HuH-7.5 (cell line): ENCODE results near the gene CACNA2D4.

Experiments
- DNase-seq: peaks from one replicate; pipeline ENCODE4 v3.0.0; 2011; ENCODE audit warnings: low spot score

Gene CACNA2D4

DNA sequence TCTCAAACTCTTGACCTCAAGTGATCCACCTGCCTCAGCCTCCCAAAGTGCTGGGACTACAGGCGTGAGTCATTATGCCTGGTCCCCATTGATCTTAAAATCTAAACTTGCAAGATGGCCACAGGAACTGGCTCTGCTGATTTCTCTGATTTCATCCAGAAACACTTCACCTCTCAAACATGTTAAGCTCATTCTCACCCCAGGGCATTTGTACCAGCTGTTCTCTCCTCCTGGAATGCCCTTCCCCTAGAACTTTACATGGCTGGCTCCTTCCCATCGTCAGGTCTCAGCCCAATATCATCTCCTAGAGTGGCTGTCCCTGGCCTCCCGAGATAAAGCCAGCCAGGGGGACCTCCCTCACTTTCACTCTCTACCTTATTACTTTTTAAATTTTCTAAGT, 103.3 kb downstream of the CACNA2D4 start:
- no peak for DNase-seq

DNA sequence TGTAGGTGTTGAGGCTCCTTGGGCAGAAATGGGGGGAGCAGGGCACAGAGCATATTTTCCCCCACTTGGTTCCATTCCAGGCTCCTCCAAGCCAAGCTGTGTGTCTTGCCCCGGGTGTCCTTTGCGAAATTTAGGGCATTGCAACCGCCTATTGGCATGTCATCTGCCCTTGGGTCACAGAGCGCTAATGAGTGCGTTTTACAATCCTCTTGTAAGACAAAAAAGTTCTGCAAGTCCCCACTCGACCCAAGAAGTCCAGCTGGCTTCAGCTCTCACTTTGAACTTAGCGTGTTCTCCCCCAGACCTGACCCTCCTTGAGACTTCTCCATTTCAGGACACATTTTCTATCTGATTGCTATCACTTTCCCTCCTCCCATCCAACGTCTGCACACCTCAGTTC, 104.2 kb downstream of the CACNA2D4 start:
- no peak for DNase-seq

DNA sequence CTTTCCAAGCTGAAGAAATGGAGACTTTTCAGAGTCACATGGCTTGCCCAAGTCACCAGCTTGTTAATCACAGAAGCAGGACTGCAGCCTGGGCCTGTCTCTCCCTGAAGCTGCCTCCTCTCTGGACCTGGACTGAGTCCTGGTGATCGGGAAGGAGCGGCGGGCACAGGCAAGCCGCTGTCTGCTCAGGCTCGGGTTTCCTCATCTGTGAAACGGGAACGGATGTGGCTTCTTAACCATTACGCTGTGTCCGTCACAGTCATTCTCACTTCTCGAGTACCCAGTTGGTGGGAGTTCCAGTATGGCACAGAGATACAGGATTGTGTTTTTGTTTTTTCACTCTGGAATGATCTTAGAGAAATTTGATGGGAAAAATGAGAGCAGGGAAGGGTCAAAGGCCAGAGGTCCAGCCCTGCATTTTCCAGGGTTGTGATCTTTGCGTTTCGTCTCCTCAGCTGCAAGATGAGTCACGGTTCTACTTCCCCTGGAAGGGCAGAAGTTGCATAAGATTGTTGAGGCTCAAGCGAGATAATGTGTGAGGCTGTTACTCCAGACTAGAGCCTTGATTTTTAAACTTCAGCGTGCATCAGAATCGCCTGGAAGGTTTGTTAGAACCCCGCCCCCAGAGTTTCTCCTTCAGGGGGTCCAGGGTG, 105.7 kb downstream of the CACNA2D4 start:
- no peak for DNase-seq

DNA sequence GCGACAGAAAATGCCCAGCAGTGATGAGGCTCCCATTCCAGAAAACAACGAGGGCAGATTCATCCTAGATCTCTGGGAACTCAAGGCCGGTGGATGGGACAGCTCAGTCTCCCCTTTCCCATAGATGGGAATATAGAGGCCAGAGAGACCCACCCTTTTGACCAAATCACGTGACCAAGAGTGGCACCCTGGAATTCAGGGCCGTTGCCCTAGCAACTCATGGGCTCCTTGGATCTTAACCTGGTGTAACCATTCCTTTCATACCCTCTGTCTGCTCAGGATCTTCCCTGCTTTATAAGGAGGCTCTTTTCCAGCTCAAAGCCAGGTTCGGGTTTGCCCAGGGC, 106.5 kb downstream of the CACNA2D4 start:
- DNase-seq, result no peak

DNA sequence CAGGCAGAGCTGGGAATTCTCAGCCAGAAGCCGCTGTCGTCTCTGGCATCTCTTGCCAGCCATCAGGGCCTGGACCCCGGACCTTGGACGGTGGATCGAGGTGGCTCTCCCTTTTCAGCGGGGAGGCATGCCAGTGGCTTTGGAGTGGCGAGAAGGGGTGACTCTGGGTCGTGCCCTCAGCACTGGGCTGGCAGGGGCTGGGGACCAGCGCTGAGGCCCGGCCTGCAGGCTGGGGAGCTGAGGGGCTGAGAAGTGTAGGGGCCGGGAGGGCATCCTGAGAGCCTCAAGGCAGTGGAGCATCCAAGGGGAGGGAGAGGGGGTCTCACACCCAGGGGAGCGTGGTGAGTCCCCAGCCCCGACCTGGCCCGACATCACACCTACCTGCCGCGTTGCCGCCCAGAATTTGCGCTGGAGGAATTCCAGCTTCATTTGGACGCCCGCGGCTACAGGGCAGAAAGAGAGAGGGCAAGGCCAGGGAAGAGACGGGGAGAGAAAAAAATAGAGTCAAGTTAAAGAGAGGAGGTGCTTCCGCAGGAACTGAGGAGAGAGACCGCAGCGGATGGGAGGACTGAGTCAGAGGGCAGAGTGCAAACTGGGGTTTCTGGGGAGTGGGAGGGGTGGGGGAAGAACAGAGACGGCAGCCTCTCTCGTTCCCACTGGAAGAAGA, 107.0 kb downstream of the CACNA2D4 start:
- no peak for DNase-seq

DNA sequence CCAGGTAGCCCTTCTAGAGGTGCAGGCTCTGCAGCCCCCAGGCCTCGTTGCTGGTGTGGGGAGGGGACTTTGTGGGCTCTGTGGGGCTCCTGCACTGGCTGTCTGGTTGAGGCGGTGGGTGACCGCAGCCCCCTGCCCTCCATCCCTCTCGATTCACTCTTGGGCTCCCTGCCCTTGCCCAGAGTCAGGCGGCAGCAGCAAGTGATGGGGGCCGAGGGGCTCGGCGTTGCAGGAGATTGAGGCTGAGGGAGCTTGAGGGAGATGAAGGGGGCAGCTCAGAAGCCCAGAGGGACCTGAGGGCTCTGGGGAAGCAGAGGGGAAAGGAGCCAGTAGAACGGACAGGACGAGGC, 107.5 kb downstream of the CACNA2D4 start:
- no peak for DNase-seq

DNA sequence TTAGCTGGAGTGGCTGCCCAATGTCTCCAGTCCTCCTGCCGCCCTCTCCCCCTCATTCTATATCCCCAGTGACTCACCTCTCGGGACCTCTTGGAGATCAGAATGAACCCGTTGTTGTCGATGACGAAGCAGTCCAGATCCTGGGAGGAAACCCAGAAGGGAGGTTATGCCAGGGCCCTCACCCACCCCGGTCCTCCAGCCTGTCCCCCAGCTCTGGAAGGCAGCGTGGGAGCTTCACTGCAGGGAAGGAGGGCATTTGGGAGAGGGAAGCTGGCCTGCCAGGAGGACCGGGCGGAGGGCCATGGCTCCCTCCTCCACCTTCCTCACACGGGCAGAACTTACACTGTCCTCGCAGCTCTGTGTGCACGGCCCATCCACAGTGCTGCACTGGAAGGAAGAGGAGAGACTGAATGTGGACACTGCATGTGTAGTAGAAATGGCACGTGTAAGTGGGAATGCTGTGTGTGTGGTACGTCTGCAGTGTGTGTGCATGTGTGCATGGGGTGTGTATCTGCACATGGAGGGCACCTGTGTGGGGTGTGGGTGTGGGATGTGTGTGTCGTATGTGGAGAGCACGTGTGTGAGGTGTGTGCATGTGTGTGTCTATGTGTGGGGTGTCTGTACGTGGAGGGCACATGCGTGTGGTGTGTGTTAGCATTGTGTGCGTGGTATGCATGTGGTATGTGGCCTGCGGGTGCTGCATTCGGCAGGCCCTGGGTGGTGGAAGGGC, 108.1 kb downstream of the CACNA2D4 start:
- DNase-seq, result no peak

DNA sequence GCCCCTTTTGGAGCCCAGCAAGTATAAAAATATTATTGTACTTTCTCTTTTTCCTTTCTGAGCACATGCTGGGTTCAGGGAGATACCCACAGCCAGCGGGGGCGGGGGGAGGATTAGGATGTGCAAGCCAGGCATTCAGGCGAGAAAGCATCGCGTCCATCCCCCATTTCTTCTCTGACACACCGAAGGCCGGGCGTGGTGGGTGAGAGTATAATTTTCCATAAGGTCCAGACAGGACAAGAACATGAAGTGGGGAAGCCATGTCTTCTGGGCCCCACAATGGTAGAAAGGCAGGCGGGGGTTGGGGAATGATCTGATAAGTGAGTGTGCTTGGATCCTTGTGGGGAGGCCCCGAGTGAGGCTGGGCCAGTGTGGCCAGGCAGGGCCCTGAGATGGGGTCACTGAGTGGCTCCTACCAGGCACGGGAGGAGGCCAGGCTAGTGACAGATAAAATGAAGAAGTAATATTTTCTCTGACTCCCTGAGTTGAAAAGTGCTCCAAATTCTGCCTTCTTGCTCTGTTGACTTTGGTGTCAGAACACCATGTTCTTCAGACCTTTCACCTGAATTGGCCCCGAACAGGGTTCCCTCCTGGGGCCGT, 108.8 kb downstream of the CACNA2D4 start:
- no peak for DNase-seq

DNA sequence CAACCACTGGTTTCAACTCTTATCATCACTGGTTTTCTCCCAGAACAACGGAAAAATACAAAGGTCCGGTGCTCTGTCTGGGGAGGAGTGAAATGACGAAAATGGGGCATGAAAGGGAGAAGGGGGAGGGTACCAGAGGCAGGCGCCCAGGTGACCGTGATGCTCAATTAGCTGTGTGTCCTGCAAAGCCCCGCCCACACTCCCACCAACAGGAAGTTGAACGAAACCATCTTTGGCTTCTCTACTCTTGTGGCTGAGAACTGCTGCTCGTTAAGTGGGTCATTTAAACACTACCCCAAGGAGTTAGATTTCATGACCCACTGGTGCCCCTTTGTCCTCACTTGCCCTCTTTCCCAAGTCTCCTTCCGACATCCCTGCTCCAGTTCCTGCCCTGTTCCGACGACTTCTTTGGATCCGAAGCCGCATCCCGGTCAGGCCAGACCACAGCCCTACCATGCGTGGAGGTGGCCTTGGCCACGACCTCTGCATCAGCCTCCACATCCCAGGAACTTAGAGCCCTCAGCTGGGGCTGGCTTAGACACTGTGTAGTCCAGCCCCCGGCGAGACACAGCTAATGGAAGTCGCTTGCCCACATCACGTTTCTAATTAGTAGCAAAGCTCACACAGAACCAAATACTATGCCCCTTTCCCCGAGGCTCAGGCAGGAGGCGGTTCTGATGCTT, 109.5 kb downstream of the CACNA2D4 start:
- DNase-seq, result no peak

DNA sequence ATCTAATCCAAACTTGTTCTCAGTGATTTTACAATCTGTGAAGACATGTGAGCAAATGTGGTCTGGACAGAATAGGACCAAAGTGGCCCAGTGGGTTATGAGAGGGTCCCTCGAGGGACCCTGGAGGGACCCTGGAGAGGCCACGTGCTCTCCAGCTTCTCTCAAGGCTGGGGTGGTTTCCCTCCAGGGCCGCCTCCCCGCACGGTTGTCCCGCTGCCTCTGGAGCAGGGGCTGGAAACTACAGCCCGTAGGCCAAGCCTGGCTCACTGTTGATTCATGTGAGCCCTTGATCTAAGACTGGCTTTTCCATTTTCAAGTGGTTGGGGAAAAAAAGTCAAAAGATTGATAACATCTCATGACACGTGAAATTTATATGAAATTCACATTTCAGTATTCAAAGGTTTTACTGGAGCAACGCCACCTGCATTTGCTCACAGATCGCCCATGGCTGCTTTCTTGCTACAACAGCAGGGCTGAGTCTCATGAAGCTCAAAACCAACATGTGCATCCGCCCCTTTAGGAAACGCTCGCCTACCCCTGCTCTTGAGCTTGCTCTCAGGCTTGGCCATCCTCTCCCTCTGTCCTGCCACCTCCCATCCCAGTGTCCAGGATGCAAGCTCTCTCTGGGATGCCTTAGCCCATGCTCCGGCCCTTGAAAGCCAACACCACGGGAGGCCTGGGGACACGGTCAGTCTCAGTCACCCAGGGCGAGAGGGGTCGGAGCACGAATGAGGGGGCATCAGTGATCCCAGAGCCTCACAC, 110.2 kb downstream of the CACNA2D4 start:
- DNase-seq, result no peak

DNA sequence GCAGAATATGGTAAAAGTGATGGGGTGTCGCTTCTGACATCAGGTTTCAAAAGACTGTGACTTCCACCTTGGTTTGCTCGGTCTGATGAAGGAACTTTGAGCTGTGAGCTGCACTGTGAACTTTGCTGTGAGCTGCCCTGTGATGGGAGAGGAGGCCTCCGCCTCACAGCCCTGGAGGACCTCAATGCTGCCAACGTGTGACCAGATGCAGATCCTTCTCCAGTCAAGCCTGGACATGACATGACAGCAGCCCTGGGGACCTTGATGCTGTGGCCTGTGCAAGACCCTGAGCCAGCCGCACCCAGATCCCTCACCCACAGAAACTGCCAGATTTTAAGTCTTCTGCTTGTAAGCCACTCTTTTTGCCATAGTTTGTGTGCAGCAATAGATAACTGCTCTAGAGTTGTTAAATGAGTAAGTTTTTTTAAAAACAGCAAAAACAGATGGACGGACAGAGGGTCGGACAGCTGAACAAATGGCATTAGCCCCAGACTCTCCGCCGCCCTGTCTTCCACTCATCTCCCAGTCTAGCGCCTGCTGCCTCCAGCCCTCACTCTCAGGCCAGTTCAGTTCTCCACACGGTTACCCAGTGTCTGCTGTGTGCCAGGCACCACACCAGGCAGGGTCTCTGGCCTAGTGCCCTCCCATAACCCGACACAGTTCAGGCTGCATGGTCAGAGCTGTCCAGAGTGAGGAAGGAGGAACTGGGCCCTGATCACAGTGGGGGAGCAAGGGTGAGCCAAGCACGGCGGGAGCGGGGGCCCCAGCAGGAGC, 111.2 kb downstream of the CACNA2D4 start:
- no peak for DNase-seq

DNA sequence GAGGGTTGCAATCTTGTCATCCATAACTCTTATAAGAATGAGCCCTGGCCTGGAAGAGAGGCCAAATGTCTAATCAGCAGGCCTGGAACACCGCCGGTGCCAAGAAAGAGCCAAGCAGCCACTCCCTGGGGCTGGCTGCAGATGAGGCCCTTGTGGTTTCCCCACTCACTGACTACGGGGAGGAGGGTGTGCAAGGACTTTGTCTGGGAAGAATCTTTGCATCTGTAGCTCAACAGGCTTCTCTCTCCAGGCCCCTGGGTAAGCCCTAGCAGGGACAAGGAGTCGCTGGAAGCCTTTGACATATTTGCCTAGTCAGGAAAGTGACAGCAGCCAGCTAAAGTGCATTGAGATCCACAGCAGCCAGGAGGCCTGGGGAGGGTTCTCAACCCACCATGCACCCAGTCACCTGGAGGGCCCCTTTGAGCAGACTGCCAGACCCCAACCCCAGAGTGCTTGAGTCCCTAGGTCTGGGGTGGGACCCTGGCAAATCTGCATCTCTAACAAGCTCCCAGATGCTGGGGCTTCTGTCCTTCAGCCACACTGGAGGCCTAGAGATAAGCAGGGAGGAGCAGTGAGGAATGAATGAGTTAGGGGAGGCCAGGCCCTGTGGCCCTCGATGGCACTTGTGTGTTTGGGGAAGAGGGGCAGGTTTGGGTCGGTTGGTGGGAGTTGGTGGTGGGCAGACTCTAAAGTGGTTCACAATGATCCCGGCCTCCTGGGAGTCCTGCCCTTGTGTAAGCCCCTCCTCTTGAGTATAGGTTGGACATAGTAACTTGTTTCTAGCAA, 112.0 kb downstream of the CACNA2D4 start:
- DNase-seq, result no peak

DNA sequence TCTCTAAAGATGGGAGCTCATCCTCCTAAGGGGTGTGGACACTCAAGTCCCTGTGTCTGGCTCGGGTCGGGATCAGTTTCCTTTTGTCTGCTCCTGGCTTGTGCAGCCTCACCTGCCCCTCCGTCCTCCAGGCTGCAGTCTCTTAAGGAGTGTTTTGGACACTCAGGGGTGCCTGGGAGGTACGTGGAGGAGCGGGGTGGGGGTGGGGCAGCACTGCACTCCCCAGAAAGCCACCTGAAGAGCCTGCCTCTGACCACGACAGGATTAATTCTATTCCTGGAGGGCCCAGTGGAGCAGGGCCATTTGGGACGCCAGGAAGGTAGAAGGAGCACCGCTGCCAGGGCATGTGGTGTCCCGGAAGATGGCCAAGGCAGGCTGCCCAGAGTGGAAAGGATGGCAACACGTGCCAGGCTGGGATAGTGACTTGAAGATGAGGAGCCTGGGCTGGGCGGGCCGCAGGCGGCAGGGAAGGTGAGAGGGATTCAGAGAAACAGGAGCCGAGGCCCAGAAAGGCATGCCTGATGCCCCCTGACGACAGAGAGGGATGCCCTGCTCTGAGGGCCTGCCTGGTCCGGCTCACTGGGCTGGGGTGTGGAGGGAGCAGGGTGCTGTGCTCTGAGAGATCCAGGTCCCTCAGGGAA, 112.9 kb downstream of the CACNA2D4 start:
- DNase-seq, result no peak

DNA sequence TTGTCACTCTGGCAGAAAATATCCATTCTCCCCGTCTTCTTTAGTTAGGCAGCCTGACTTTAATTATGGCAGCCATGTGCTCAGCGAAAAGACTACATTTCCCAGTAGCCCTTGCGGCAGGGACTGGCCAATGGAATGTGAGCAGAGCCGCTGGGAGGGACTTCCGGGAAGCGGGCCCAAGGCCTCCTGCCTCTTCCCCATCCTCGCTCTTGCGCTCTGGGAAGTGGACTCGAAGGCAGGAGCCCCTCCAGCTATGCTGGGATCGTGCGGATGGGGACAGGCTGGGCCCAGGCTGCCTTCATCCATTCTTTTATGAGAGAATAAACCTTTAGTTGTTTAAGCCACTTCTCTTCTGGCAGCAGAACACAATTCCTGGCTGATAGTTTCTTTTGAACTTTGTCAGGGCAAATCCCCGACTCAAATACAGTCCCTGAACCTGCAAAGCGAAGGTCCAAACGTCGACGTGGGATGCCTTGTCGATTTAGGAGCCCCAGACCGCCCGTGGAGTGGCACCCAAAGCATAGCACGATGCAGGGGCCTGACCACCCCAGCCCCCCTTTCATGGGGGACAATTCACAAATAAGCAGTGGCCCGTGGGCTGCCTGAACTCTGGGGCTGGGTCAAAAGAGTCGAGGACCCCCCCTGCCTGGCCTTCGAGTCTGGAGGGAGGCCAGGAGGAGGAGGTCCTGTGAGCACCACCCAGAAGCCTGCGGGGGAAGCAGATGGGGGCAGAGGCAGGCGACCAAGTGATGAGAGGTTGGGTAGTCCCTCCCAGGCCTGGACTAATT, 113.7 kb downstream of the CACNA2D4 start:
- peak; percentile 97 for DNase-seq

DNA sequence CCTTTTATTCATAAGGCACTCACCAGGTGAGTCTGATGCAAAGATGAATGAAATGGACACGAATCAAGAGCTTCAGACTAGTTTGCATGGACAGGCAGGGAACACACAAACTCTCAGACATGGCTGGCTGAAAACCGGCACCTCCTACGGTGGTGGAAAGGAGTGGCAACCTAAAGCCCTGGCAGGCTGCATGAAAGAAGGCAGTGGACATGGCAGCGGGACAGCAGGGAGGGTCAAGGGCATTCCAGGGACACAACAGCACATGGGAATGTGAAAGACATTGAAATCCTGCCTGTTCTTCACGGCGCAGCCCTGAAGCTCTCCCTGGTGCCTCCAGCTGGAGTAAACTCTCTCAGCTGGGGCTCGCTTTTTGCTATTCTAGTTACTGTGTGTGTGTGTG, 114.7 kb downstream of the CACNA2D4 start:
- no peak for DNase-seq

DNA sequence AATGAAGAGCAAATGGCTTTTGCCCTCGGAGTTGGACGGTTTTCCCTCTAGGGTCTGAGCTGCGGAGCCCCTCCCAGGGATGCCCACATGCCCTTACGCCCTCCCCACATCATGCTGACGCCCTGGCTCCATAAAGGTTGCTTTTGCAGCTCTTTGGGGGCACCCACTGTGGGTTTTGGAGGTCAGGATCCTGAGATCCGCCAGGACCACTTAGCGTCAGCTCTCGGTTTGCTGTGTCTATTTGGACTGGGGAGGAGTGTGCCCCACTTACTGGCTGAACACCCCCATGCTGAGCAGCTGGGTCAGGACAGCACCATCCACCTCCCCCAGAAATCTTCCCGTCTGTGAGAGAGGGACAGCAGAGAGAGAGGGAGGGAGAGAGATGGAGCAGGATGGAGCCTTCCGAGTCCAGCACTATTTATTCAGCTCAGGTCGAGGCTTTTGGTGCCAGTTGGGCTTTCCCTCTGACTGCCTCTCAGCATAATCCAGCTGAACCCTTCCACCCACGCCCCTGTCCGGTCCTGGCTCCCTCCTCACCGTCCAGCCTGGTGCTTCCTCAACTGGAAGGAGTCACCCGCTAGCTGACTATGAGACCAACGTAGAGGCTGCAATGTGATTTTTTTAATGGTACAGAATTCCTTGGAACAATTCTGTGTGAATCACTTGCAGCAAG, 117.0 kb downstream of the CACNA2D4 start:
- no peak for DNase-seq

DNA sequence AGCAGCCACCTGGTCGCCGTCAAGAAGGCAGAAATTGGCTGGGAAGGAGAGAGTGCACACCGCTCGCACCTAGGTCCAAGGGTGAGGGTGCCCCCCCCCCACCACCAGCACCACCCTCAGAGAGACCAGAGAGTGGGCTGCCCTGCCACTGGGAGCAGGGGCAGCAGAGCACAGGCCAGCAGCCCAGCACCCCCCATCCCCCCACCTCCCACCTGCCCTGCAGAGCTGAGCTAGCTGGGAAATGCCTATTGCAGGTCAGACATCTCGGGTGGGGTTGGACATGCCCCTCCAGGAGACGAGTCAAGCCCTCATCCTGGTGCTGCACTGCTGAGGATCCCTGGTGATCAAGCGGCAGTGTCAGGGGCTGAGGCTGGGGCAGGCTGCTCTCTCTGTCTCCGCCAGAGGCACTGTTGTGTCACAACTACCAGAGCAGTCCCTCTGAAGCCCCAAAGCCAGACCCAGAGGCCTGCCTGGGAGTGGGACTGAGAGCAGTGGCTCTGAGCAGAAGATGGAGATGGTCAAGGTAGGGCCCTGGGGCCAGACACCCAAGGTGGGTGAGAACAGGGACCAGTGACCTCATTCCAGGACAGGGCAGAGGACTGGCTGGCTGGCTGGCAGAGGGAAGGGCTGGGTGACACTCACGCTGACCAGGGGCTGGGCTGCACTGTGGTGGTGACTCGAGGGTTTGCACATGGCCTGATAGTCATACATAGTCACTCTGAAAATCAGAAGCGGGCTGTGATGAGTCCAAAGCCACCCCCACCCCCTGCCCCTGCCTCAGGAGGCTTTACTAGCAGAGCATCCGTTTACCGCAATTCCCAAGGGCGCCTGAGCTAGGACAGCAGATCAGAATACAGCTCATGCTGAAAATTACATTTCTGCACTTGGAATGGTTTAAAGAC, 117.8 kb downstream of the CACNA2D4 start:
- DNase-seq, result peak; percentile 65
